SH-SY5Y (cell line): ENCODE measurements around the gene CDKN2D.

ENCODE experiments used
- GATA2 ChIP-seq: IDR thresholded peaks from 2 replicates; pipeline ENCODE4 v1.6.1; 2011; ENCODE audit warnings: mild to moderate bottlenecking, low read depth, low read length
- GATA3 ChIP-seq: IDR thresholded peaks from 2 replicates; pipeline ENCODE4 v1.6.1; 2011; ENCODE audit warnings: low read depth, mild to moderate bottlenecking, low read length, moderate library complexity

- TF ChIP-seq GATA2 (no peak), GATA3 (no peak)
Observed at GRCh38 chr19:10611907-10612306, 43.1 kb upstream of the CDKN2D start.
